ACHN (cell line): ENCODE data around the gene MYOM3.

Experiments used
- DNase-seq: peaks from one replicate; pipeline ENCODE4 v3.0.0-alpha.2; 2015
- in situ Hi-C: cut with HindIII; loops from 2 replicates; pipeline ENCODE4 v1.10.0; 2017; ENCODE audit warnings: low sequenced_read_pairs, low pct_ligation_motif_present, low pct_unique_long_range_greater_than_20kb

Gene MYOM3

GRCh38 chr1:24140741-24141181, 28.8 kb upstream of the MYOM3 start:
- in situ Hi-C loops = no loop called here

GRCh38 chr1:24139841-24140425, 28.0 kb upstream of the MYOM3 start:
- in situ Hi-C loops = no loop called here
- no peak for DNase-seq

More at GRCh38 chr1:24140741-24141181, 28.8 kb upstream of the MYOM3 start:
- DNase-seq = no peak

GRCh38 chr1:24139222-24139489, 27.2 kb upstream of the MYOM3 start:
- in situ Hi-C loops = no loop called here

GRCh38 chr1:24138476-24139221, 26.7 kb upstream of the MYOM3 start:
- in situ Hi-C loops = no loop called here

More at GRCh38 chr1:24139222-24139489, 27.2 kb upstream of the MYOM3 start:
- DNase-seq = no peak

GRCh38 chr1:24136956-24137539, 25.1 kb upstream of the MYOM3 start:
- DNase-seq = no peak
- in situ Hi-C loops = no loop called here

More at GRCh38 chr1:24138476-24139221, 26.7 kb upstream of the MYOM3 start:
- no peak for DNase-seq

GRCh38 chr1:24134376-24134775, 22.4 kb upstream of the MYOM3 start:
- in situ Hi-C loops = no loop called here

GRCh38 chr1:24133819-24134218, 21.9 kb upstream of the MYOM3 start:
- DNase-seq = no peak
- in situ Hi-C loops = no loop called here

More at GRCh38 chr1:24134376-24134775, 22.4 kb upstream of the MYOM3 start:
- DNase-seq = no peak

GRCh38 chr1:24130385-24130784, 18.4 kb upstream of the MYOM3 start:
- in situ Hi-C loops = no loop called here
- no peak for DNase-seq

GRCh38 chr1:24127801-24128363, 15.9 kb upstream of the MYOM3 start:
- no peak for DNase-seq
- in situ Hi-C loops = no loop called here

GRCh38 chr1:24127134-24127800, 15.3 kb upstream of the MYOM3 start:
- no peak for DNase-seq
- in situ Hi-C loops = no loop called here

- DNase-seq = no peak
- in situ Hi-C loops = no loop called here
Measured at GRCh38 chr1:24126672-24127023, 14.7 kb upstream of the MYOM3 start.

- DNase-seq = no peak
- in situ Hi-C loops = no loop called here
Measured at GRCh38 chr1:24126018-24126671, 14.2 kb upstream of the MYOM3 start.

GRCh38 chr1:24125456-24125855, 13.5 kb upstream of the MYOM3 start:
- no peak for DNase-seq
- in situ Hi-C loops = no loop called here

- no peak for DNase-seq
Measured at GRCh38 chr1:24124980-24125379, 13.0 kb upstream of the MYOM3 start.

GRCh38 chr1:24123611-24124010, 11.7 kb upstream of the MYOM3 start:
- in situ Hi-C loops = no loop called here
- no peak for DNase-seq

More at GRCh38 chr1:24124980-24125379, 13.0 kb upstream of the MYOM3 start:
- in situ Hi-C loops = no loop called here

GRCh38 chr1:24122776-24123175, 10.8 kb upstream of the MYOM3 start:
- in situ Hi-C loops = no loop called here
- DNase-seq = no peak

GRCh38 chr1:24121406-24121805, 9.5 kb upstream of the MYOM3 start:
- in situ Hi-C loops = no loop called here
- no peak for DNase-seq

- no peak for DNase-seq
- in situ Hi-C loops = no loop called here
Measured at GRCh38 chr1:24120965-24121364, 9.0 kb upstream of the MYOM3 start.
